IMR-90 (cell line): Measurements from ENCODE around the gene HOXB2.

Experiments
- BHLHE40 ChIP-seq: fragments of 150-350 bp; IDR thresholded peaks from 2 replicates; pipeline ENCODE4 v1.6.1; 2016; ENCODE audit warnings: mild to moderate bottlenecking, low read depth, low read length
- FOS ChIP-seq: fragments of 150-350 bp; IDR thresholded peaks from 2 replicates; pipeline ENCODE4 v1.6.1; 2016; ENCODE audit warnings: low read depth, low read length
- MAFK ChIP-seq: IDR thresholded peaks from 2 replicates; pipeline ENCODE4 v1.6.1; 2012; ENCODE audit warnings: low read depth, low read length, improper control_type of control experiment
- MXI1 ChIP-seq: IDR thresholded peaks from 2 replicates; pipeline ENCODE4 v1.6.1; 2012; ENCODE audit warnings: low read depth, mild to moderate bottlenecking, low read length, moderate library complexity, borderline replicate concordance
- NFE2L2 ChIP-seq: fragments of 150-350 bp; IDR thresholded peaks from 2 replicates; pipeline ENCODE4 v1.6.1; 2016; ENCODE audit warnings: low read depth, mild to moderate bottlenecking, low read length
- POLR2A ChIP-seq: IDR thresholded peaks from 2 replicates; pipeline ENCODE4 v1.6.1; 2012; ENCODE audit warnings: mild to moderate bottlenecking, low read depth, low read length
- RAD21 ChIP-seq: IDR thresholded peaks from 2 replicates; pipeline ENCODE4 v1.6.1; 2012; ENCODE audit warnings: low read length, improper control_type of control experiment
- RCOR1 ChIP-seq: IDR thresholded peaks from 2 replicates; pipeline ENCODE4 v1.6.1; 2012; ENCODE audit warnings: mild to moderate bottlenecking, low read length, improper control_type of control experiment; ENCODE audit not compliant: insufficient replicate concordance
- TF ChIP-seq, protein P1 (sequence below): conservative IDR thresholded peaks from 2 replicates; pipeline ENCODE4 v1.5.1; 2012; ENCODE audit warnings: mild to moderate bottlenecking, low read depth, low read length, improper control_type of control experiment
- TF ChIP-seq, protein P2 (sequence below): fragments of 150-350 bp; IDR thresholded peaks from 2 replicates; pipeline ENCODE4 v1.6.1; 2017; ENCODE audit warnings: mild to moderate bottlenecking, antibody characterized with exemption, low read length, low read depth

DNA sequence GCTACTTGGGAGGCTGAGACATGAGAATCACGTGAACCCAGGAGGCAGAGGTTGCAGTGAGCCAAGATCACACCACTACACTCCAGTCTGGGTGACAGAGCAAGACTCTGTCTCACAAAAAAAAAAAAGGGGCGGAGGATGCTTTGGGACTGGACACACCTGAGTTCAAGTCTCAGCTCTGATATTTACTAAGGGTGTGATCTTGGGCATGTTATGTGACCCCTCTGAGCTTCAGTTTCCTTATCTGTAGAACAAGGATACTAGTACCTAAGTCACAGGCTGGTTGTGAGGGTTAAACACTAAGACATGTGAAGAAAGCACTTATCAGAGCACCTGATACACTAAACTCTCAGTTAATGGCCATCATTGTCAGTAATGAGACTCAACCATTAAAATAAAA is 40.0 kb downstream of the HOXB2 start:
- TF ChIP-seq POLR2A = no peak
- TF ChIP-seq, protein P1, sequence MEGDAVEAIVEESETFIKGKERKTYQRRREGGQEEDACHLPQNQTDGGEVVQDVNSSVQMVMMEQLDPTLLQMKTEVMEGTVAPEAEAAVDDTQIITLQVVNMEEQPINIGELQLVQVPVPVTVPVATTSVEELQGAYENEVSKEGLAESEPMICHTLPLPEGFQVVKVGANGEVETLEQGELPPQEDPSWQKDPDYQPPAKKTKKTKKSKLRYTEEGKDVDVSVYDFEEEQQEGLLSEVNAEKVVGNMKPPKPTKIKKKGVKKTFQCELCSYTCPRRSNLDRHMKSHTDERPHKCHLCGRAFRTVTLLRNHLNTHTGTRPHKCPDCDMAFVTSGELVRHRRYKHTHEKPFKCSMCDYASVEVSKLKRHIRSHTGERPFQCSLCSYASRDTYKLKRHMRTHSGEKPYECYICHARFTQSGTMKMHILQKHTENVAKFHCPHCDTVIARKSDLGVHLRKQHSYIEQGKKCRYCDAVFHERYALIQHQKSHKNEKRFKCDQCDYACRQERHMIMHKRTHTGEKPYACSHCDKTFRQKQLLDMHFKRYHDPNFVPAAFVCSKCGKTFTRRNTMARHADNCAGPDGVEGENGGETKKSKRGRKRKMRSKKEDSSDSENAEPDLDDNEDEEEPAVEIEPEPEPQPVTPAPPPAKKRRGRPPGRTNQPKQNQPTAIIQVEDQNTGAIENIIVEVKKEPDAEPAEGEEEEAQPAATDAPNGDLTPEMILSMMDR = no peak
- no peak for TF ChIP-seq NFE2L2
- TF ChIP-seq RAD21 = no peak
- TF ChIP-seq, protein P2, sequence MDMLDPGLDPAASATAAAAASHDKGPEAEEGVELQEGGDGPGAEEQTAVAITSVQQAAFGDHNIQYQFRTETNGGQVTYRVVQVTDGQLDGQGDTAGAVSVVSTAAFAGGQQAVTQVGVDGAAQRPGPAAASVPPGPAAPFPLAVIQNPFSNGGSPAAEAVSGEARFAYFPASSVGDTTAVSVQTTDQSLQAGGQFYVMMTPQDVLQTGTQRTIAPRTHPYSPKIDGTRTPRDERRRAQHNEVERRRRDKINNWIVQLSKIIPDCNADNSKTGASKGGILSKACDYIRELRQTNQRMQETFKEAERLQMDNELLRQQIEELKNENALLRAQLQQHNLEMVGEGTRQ = no peak
- TF ChIP-seq RCOR1 = no peak
- no peak for TF ChIP-seq BHLHE40
- TF ChIP-seq MXI1 = no peak
- no peak for TF ChIP-seq FOS
- no peak for TF ChIP-seq MAFK
